Mesothelial cell of epicardium (in vitro differentiated cells): ENCODE results near the gene FHIT. TPM values are rescaled to one million over a fixed set of nuclear protein-coding genes. Genes with fewer than 3 reads are reported as not detected.

Source experiments
- DNase-seq, 2 experiments: peaks; one replicate each; pipeline ENCODE4 v3.0.0; 2021; ENCODE audit warnings: low spot score in 2 of 2; ENCODE audit not compliant: unreplicated experiment in 2 of 2
- H3K27ac Mint-ChIP-seq: 2 replicates; pipeline ENCODE4 v1.8.0; 2021; ENCODE audit warnings: mixed read lengths
- H3K27me3 Mint-ChIP-seq: 2 replicates; pipeline ENCODE4 v1.8.0; 2021; ENCODE audit warnings: low read depth, mixed read lengths
- H3K36me3 Mint-ChIP-seq: 2 replicates; pipeline ENCODE4 v1.8.0; 2021; ENCODE audit warnings: mixed read lengths
- H3K4me1 Mint-ChIP-seq: 2 replicates; pipeline ENCODE4 v1.8.0; 2021; ENCODE audit warnings: mixed read lengths
- H3K4me3 Mint-ChIP-seq: 2 replicates; pipeline ENCODE4 v1.8.0; 2021; ENCODE audit warnings: mild to moderate bottlenecking, moderate library complexity, mixed read lengths
- H3K9me3 Mint-ChIP-seq: 2 replicates; pipeline ENCODE4 v1.8.0; 2021; ENCODE audit warnings: mixed read lengths
- total RNA-seq: library from RNA; stranded (reverse); gene quantifications from 3 replicates; pipeline ENCODE4 v1.2.1, GENCODE V29; 2021
- TF ChIP-seq, protein P1 (sequence below): fragments of 200-600 bp; sonication (generic); IDR thresholded peaks from one replicate; pipeline ENCODE4 v1.5.0; 2021; ENCODE audit warnings: antibody characterized with exemption; ENCODE audit not compliant: unreplicated experiment

FHIT gene
- total RNA-seq, 1 donor from 2014 or later = 10.7 TPM

GRCh38 chr3:61247191-61247590, 4.1 kb downstream of the FHIT start:
- TF ChIP-seq, protein P1, sequence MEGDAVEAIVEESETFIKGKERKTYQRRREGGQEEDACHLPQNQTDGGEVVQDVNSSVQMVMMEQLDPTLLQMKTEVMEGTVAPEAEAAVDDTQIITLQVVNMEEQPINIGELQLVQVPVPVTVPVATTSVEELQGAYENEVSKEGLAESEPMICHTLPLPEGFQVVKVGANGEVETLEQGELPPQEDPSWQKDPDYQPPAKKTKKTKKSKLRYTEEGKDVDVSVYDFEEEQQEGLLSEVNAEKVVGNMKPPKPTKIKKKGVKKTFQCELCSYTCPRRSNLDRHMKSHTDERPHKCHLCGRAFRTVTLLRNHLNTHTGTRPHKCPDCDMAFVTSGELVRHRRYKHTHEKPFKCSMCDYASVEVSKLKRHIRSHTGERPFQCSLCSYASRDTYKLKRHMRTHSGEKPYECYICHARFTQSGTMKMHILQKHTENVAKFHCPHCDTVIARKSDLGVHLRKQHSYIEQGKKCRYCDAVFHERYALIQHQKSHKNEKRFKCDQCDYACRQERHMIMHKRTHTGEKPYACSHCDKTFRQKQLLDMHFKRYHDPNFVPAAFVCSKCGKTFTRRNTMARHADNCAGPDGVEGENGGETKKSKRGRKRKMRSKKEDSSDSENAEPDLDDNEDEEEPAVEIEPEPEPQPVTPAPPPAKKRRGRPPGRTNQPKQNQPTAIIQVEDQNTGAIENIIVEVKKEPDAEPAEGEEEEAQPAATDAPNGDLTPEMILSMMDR = no peak
- Mint-ChIP-seq H3K36me3 (no peaks in the 10 kb centered on the region), H3K4me1 (peaks cover 44% of the 10 kb centered on the region), H3K4me3 (no peak overlapping the region), H3K9me3 (no peaks in the 10 kb centered on the region), H3K27ac (no peak overlapping the region), H3K27me3 (no peaks in the 10 kb centered on the region)
- no peak for DNase-seq

GRCh38 chr3:61239871-61240270, 11.4 kb downstream of the FHIT start:
- DNase-seq = no peak
- H3K9me3 Mint-ChIP-seq = no peaks in the 10 kb centered on the region

DNA sequence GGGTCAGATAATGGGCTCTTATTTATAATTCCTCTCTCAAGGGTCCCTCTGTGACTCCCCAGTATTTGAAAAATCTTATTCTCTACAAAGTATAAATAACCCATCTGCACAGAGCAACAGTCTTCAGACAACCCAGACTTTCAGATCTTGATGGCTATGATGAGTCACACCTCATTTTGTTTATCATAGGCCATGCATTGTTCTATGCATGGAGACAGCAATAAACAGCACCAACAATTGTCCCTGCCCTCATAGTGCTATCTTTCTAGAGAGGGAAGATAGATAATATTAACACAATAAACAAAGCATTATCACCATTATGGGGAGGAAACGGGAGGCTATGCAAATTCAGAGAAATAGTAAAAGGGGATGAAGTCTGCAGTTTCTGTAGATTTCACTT, 13.4 kb downstream of the FHIT start:
- DNase-seq = no peak
- Mint-ChIP-seq H3K4me1 (peaks cover 26% of the 10 kb centered on the region), H3K9me3 (no peaks in the 10 kb centered on the region), H3K27me3 (no peaks in the 10 kb centered on the region), H3K4me3 (no peak overlapping the region), H3K36me3 (no peaks in the 10 kb centered on the region), H3K27ac (no peak overlapping the region)
- TF ChIP-seq, protein P1 = no peak

More at GRCh38 chr3:61239871-61240270, 11.4 kb downstream of the FHIT start:
- Mint-ChIP-seq H3K36me3 (no peaks in the 10 kb centered on the region), H3K4me1 (peaks cover 43% of the 10 kb centered on the region), H3K27me3 (no peaks in the 10 kb centered on the region), H3K4me3 (no peak overlapping the region), H3K27ac (no peak overlapping the region)
- TF ChIP-seq, protein P1 = no peak

GRCh38 chr3:61236556-61236955, 14.7 kb downstream of the FHIT start:
- Mint-ChIP-seq H3K27ac (no peak overlapping the region), H3K27me3 (no peaks in the 10 kb centered on the region), H3K4me1 (peaks cover 18% of the 10 kb centered on the region), H3K9me3 (no peaks in the 10 kb centered on the region), H3K36me3 (no peaks in the 10 kb centered on the region), H3K4me3 (no peak overlapping the region)
- TF ChIP-seq, protein P1 = no peak
- DNase-seq = no peak

DNA sequence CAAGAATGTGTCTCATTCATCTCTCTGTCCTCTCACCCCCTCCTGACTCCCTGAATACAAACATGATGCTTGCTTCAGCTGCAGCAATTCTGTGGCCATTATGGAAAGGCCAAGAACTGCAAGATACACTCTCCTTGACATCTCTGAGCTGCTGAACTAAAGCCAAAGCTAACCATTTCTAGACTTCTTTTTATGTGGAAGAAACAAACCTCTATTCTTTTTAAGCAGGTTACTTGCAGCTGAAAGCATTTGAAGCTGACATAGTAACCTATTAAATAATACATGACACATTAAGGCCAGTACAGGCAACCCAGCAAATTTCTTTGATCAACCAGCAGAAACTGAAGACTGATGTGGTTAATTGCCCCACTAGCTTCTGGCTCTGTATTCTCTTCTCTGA, 17.5 kb downstream of the FHIT start:
- DNase-seq = no peak
- no peaks in the 10 kb centered on the region for H3K36me3 Mint-ChIP-seq
- TF ChIP-seq, protein P1 = no peak
- peaks cover 9% of the 10 kb centered on the region for H3K4me1 Mint-ChIP-seq
- no peak overlapping the region for H3K4me3 Mint-ChIP-seq
- H3K9me3 Mint-ChIP-seq = no peaks in the 10 kb centered on the region
- no peak overlapping the region for H3K27ac Mint-ChIP-seq
- no peaks in the 10 kb centered on the region for H3K27me3 Mint-ChIP-seq

- H3K36me3 Mint-ChIP-seq = no peaks in the 10 kb centered on the region
- TF ChIP-seq, protein P1 = no peak
- H3K27me3 Mint-ChIP-seq = no peaks in the 10 kb centered on the region
- no peak overlapping the region for H3K4me3 Mint-ChIP-seq
- no peak for DNase-seq
- H3K9me3 Mint-ChIP-seq = no peaks in the 10 kb centered on the region
- no peak overlapping the region for H3K27ac Mint-ChIP-seq
- H3K4me1 Mint-ChIP-seq = peaks cover 5% of the 10 kb centered on the region
These were observed 19.6 kb downstream of the FHIT start for GRCh38 chr3:61231693-61232092.
